GM12873 (cell line): ENCODE results near the gene OPRL1.

ENCODE experiments used
- CTCF ChIP-seq: IDR thresholded peaks from 2 replicates; pipeline ENCODE4 v1.5.1; 2012; ENCODE audit warnings: low read depth, mild to moderate bottlenecking, moderate library complexity, low read length, control low read depth; ENCODE audit not compliant: insufficient read depth; ENCODE audit errors: missing control alignments

OPRL1 gene

DNA sequence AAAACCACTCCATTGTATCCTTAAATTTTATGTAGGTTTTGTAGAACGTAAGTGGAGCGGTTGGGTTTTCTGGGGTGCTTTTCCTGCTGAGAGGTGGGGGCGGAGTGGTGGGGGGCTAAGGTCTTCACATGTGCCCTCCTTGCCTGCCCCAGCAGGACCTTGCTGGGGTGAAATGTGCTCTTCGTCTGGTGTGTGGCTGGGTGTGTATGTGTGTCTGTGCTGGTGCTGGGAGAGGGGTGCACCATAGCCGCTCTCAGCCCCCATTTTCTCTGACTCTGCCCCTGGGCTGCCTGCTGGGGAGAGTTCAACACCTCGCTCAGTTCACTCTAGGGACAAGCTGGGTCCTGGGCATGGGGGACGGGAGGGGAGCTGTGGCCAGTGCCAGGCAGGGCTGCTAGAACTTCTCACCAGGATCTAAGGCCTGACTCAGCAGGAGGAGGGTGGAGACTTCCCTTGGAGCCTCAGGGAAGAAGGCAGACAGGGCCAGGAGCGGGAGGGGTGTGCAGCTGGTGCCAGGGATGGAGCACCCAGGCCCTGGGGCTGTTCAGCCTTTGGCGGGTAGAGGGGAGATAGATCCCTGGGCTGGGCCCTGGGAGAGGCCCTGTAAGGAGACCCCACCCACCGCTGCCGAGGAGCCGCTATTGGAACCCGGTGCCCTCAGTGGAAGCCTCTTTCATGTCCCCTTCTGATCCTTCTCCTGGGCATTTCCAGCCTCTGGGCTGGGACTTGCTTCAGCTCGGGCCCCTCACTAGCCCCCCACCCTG lies 35.2 kb upstream of the OPRL1 start:
- no peak for TF ChIP-seq CTCF

GRCh38 chr20:64045346-64046011 lies 34.4 kb upstream of the OPRL1 start:
- TF ChIP-seq CTCF = no peak

DNA sequence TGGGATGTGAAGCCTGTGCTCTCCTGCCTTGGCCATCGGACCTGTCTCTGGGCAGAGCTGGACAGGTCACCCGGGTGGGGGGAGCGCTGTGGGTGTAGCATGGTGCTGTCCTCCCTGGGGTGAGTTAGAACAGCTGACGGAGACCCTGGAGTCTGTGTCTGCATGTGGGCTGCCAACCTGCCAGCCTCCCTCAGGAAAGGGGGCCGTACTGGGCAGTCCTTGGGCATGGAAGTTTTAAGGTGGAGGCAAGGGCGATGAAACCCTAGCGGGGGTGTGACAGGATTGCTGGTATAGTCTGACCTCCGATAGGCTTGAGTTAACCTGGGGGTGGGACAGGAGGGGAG lies 32.9 kb upstream of the OPRL1 start:
- no peak for TF ChIP-seq CTCF

DNA sequence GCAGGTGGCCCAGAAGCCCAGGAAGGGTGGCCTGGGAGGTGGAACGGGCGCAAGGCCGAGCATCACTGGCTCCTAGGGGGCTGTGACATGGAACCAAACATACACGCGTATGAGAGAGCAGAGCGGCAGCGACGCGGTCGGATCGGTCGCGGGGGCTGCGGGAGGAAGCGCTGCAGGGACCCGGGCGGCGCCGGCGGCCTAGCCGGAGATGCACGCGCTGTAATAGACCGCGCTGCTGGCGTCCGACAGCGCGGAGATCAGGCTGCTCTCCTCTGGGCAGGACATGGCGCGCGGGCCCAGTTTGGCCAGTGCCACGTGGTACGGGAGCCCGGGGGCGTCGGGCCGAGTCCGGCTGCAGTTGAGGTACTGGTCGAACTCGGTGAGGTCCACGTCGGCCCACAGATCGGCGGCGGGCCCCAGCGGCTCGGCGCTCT lies 31.9 kb upstream of the OPRL1 start:
- no peak for TF ChIP-seq CTCF

GRCh38 chr20:64048402-64049044 lies 31.4 kb upstream of the OPRL1 start:
- TF ChIP-seq CTCF = no peak

DNA sequence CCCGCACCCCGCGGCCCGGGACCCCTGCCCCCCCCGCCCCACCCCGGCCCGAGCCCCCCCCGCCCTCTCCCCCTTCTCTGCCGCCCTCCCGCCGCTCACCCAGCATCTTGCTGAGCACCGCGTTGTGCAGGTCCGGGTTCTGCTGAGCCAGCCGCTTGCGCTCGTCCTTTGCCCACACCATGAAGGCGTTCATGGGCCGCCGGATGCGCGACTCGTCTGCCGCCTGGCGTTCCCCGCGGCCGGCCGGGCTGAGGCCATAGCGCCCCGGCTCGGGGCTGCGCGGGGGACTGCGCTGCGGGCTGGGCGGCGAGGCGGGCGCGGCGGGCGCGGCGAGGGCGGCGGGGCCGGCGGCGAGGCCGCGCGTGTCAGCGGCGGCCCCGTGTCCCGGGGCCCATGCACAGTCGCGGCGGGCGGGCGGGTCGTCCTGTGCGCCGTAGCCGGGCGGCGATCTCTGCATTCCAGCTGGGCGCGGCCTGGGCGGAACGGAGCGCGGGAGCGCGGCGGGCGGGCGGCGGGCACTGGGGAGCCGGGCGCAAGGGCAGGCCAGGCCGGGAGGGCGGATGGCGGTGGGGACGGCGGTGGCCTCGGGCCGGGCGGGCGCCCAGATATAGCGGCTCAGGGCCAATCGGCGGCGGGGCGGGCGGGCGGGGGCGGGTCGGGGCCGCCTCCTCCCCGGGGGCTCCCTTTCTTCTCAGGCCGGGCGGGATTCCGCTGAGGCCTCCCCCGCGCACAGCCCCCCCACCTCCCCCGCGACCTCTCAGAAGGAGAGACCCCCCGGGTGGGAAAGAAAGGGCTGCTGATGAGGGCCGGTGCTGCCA lies 30.6 kb upstream of the OPRL1 start, which contains the start of gene SOX18:
TSS of gene SOX18 (minus strand) at position 580 of the 818 bp plus-strand sequence. CDS start at position 457, 123 bp downstream.
- TF ChIP-seq CTCF = no peak
